ENCODE measurements around the gene CPM.

CPM gene

DNA sequence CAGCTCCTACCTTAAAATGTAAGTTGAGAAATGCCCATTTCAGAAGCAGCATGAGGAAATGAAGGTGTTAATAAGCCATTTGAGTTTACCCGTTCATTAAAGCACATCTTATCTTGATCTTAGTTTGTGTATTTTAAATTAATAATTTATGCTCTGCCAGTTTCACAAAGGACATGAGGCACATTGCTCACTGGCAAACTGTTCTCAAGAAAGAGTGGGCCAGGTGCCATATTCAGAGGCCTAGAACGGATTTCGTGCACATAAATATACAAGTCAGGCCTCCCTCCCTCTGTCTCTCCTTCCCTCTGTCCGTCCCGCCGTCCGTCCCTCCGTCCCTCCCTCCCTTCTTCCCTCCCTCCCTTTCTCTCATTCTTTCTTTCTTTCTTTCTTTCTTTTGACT is 29.5 kb downstream of the CPM start:
- no peak for DNase-seq

DNA sequence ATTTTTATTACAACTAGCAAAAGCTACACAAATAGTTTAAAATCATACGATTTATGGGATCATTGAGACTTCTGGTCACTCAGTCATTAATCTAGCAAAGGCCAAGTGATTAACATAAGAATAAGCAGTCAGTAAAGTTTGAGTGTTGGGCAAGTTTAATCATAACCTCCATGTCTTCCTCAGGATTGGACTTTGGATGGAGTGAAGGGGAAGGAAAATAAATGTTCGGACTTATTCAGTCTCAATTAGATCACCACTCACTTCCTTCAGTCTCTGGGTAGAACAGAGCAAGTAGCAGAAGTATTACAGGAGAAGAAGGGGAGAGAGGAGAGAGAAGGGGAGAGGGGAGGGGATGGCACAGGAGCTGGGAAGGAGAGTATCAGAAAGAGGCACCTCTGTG is 31.4 kb downstream of the CPM start:
- DNase-seq: no peak

DNA sequence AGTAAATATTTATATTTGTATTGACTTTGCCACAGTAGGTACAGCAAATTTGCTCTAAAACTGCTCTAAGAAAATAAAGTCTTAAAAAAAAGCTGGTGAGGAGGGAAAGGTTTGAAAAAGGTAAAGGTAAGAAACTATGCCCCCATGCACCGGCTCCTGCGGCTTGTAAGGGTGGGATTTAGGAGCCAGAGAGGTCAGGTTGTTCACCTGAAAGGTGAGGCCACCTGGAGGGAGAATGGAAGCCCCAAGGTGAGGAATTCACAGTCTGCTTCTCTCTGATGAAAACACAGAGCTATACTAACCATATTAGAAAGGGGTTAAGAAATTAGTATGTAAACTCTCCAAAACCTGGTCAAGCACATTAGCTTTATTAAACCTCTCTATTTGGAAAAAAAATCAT is 31.8 kb downstream of the CPM start:
- no peak for DNase-seq

DNA sequence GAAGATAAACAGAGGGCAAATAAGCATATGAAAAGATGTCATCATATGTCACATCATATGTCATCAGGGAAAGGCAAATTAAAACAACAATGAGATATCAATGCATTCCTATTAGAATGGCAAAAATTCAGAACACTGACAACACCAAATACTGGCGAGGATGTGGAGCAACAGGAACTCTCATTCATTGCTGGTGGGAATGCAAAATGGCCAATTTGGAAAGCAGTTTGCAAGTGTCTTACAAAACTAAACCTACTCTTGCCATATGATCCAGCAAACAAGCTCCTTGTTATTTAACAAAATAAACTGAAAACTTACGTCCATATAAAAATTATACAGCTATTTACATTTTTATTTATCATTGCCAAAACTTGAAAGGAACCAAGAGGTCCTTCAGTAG is 32.7 kb downstream of the CPM start:
- no peak for DNase-seq

DNA sequence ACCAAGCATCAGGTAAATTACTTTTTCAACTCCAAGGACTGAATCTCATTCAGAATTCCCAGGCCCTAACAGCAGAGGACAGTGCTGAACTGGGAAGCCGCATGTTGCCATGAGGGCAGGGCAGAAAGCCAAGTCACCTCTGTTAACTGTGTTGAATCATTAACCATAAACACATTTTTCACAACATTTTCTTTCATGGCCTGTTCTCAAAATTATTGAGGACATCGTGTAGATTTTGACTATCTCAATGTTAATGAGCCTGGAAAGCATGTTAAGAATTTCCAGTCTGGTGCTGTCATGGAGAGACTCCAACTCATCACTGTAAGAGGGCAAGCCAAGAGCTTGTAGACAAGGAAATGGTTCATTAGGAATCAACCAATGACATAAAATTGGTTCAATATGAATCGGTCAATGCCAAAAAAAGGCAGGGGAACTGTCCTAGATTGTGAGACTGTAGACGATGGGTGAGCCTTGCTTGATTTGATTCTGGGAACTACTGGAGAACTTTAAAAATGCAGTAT is 33.7 kb downstream of the CPM start:
- DNase-seq: peak; percentile 92

DNA sequence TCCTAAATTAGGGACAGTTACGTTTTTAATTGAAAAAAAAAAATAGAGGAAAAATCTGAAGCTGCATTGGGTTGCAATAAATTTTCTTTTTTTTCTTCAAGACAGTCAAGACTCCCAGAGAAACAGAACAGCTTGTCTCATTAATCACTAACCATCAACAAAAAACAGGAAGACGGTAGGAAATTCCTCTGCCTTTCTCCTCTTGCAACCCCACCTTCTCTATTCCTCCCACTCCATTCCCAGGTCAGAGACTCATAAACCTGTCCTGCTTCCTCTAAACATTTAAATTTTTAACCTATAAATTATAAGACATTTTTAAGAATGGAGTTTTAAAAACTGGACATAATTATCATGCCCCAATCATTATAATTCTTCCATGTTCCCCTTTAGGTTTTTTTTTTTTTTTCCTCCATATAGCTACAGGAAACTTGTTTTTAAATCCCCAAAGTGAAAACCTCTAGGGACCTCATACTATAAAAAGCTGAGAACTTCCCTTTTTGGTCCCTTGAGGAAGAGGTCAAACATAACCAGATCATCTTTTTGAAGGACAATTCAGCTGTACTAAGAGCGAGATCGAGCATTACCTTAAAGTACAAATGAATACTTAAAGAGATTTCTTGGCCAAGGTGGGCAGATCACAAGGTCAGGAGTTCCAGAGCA is 36.0 kb downstream of the CPM start:
- DNase-seq: no peak

DNA sequence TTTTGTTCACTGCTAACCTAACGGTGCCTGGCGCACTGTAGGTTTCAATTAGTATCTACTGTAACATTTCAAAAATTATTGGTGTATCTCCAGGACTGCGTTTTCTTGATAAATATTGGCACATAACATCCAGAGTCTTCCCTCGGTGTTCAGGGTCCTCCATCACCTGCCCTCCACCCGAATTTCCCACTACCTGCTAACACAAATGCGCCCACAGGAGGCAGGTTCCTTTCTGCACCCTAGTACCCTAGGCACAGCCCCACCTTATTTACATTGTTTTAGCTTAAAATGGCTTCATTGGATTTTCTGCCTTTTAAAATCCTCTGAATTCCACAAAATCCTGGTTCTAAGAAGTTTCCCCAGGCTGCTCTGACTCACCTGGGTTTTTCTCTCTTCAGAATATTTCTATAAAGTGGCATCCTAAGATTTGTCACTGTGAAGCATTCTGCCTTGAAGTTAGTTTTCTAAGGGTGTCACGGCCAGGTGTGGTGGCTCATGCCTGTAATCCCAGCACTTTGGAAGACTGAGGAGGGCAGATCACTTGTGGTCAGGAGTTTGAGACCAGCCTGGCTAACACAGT is 38.6 kb downstream of the CPM start:
- DNase-seq: no peak

DNA sequence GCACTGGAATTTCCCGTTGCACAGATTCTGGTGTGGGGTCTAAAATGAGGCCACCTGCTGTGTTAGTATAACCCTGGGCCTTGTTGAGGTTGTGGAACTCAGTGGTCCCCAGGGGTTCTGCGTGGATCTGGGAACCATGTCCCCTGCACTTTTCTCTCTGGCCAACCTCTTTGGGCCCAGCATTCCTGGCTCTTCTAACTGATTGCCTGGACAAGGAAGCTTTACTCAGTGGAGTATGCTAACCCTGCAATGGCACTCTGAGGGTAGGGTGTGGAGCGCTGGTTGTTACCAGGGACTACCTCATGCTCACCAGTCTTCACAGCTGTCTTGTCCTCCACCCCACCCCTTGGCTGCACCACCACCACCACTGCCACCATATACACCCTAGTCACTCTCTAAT is 39.2 kb downstream of the CPM start:
- no peak for DNase-seq

DNA sequence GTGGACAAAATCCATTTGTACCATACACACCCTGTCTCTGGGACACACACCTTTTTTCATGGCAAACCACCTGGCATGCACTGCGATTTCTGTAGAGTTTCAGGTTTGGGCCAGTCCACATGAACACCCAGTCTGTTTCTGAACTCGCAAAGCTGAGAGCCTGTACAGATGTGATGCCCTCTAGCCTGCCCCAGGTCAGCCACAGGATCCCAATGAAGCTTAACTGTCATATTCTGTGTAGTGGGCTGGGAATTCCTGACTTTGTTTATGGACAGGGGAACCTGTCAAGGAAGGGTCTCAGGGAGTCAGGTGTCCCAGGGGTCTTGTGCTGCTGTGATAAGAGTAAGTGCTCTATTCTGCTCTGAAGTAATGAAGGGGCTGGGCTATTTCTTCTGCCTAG is 39.8 kb downstream of the CPM start:
- DNase-seq: no peak

DNA sequence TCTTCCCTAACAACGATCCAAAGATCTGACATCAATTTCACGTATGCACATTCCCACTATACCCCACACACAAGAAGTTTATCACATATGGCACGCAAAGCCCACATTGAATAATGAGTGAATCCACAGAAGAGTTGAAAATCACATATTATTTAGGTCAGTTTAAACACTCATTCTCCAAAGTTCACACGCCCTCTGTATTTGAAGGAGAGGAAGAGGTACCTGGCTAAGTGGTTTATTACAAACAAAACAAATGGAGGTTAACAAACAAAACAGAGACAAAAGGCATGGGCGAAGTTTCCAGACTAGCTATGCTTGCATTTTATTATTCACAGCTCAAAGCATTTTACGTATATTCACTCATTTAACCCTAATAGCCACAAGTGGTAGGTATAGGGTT is 41.8 kb downstream of the CPM start:
- no peak for DNase-seq

DNA sequence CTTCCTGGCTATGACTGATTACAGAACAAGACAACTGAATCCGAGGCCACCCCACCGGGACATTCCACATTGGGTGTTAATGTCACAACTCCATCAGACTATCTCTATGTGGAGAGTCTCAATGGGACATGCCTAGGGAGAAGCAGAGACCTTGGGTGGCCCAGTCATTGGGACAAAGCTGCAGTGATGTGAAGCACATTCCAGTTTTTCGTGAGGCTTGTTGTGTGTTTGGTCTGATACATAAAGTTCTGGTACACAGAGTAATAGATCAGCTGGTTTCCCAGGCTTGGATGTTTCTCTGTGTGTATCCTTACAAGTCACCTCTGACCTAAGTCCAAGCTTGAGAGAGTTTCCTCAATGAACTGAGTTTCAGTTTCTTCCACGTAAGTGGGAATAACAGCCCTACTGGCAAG is 42.3 kb downstream of the CPM start:
- DNase-seq: no peak

DNA sequence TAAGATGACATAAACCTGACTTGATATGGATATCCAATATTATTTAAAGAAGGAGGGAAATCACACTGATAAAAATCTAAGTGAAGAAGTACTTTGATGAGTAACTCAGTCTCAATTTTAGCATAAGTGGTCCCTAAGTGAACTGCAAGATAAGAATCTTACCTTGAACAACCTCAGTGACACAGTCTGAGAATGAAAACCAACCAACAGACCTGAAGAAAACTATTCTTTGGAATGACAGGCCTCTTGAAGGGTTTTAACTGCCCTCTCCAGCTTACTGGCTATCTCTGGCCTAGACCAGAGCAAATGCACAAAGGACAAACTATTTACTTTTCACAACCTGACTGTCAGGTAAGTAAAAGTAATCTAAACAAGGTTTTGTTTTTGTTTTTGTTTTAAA is 44.7 kb downstream of the CPM start:
- no peak for DNase-seq

DNA sequence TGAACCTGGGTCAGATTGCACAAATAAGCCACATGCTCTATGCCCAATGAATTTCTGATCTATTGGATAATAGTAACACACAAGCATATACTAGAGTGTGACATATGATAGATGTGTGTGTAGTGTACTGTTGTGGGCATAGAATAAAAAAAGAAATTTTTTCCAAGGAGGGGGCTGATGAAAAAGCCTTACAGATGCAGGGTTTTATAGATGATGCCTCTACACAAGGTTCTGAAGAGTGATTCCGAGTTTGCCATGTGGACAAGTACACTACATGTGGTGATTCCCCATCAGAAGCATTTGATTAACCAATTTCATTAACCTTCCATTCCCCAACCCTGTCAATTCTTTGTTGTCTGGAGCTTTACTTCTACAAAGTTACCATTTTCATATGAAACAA is 45.3 kb downstream of the CPM start:
- no peak for DNase-seq

DNA sequence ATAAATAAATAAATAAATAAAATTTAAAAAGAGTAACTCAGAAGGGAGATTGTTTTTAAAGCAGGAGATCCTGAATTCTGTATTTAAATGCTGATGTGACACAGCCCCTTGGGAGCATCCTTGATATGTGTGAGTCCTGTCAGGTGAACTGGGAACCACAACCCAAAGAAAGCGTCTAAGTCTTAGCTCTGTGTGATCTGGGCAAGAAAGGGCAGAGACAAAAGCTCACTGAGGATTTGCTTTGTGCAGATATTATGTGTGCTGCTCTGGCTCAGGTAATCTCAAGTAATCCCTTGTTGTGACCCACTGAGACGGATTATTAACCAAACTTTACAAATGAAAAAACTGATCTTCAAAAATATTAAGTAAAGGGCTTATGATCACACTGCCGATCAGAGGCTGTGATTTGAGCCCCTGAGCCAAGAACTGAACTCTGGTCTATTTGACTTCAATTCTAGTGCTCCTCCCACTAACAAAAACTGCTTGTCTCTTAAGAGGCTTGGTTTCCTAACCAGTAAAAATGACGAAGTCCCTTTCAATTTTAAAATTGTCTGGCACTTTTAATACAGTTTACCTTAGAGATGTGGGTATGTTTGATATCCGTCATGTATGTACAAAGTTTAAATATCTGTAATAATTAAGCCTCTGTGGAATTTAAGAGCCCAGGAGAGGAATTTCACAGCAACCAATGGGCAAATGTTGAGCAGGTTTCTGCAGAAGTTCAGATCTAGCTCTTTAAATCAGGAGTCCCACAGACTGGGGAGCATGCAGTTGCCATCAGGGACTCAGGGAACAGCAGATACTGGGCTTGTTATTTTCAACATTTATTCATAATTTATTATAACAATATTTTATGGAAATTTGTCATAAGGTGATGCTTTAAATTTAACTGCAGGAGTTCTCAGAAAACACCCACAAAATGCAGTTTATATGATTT is 46.1 kb downstream of the CPM start:
- no peak for DNase-seq

DNA sequence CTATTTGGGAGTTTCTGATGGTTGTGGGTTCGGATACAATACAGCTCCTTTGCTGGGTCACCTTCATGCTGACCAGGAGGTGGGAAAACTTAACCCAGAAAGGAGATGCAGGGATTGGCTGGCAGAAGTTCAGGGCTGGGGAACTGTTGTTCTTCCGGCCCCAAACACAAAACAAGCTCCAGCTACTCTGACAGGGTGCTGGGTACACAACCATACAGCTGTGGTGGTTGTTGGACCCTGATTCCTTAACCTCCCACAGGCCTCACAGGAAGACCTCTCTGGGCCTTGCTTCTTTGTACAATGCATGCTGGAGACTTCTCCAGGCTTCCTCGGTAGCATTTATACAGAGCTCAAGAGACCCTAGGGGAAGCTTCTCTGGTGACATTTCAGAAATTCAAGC is 47.6 kb downstream of the CPM start:
- DNase-seq: no peak

DNA sequence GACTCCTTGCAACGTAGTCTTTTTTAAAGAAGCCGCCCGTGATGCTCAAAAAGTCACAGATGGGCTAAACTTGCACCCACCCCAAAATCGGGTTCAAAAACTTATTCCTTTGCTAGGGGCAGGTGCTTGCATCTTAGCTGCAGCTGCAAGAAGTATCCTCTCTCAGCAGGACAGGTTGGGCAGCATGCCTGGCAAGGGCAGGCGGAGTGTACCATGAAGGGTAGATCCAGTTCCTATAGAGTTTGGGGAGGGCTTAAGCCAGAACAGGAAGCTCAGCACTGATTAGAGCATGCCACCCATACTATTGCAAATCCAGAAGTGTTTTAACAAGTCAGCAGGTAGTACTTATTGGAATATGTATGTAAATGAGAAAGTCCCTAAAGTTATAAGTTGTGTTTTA is 48.7 kb downstream of the CPM start:
- no peak for DNase-seq

DNA sequence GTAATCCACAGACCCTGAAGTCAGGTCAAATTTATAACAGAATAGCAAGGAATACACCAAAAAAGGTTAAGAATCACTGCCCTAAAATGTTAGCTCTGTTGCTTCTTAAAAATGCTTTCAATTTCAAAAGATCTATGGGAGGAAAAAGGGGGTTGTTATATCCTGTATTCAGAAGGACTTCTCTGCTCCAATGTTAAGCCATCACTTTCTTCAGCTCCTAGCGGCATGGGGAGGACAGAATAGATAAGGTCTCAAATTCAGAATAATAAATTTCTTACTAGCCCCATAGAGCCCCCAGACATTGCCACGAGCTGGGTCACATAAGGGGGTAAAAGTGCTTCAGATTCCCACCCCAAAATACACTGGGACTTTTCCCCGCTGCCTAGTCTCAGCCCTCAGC is 49.8 kb downstream of the CPM start:
- DNase-seq: no peak

DNA sequence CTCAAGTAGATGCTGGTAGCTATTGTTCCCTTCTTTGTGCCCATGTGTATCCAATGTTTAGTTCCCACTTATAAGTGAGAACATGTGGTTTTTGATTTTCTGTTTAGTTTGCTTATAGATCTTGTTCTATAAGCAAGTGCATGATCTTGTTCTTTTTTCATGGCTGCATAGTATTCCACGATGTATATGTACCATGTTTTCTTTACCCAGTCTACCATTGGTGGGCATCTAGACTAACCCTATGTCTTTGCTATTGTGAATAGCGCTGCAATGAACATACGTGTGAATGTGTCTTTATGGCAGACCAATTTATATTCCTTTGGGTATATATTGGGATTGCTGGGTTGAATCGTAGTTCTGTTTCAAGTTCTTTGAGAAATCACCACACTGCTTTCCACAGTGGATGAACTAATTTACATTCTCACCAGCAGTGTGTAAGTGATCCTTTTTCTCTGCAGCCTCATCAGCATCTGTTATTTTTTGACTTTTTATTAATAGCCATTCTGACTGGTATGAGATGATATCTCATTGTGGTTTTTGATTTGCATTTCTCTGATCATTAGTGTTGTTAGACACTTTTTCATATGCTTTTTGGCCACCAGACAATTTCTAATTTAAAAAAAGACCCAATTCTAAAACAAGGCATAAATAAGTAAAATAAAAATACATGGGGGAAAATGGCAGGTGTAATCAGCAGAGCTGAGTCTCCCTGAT is 50.6 kb downstream of the CPM start:
- DNase-seq: no peak

DNA sequence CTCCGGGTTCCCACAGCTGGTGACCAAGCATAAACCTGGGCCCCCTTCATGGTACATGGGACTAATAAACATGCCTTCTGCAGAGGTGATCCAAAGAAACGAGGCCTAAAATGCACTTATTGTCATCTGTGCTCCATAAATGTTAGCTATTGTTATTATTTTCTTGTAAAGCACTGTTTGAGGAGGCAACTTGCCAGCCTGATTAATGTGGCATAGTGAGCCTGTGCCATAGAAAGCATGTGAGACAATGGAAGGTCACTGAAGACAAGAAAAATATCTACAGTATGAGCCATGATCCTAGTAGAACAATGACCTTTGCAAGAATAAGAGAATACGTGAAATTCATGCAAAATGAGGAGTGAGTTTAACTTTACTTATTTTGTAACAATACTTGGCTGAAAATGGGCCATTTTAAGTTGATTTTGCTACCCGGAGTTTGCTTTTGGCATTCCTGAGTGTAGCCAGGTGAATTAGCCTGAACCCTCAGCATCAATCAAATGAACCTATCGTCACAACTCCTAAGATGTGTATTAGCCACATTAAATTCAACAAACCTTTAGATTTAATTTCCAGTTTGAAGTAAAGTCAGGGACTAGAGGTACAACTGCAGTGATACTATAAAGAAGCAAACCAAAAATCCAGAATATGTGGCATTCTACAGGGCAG is 52.2 kb downstream of the CPM start:
- no peak for DNase-seq

DNA sequence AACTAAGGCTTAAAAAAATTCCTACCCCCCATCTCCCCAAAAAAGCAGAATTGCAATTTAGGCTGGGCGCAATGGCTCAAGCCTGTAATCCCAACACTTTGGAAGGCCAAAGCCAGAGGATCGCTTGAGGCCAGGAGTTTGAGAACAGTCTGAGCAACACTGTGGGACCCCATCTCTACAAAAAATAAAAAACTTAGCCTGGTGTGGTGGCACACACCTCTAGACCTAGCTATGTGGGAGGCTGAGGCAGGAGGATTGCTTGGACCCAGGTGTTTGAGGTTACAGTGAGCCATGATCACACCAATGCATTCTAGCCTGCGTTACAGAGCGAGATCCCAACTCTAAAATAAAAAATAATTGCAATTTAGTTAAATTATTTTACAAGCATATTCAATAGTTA is 54.1 kb downstream of the CPM start:
- no peak for DNase-seq

DNA sequence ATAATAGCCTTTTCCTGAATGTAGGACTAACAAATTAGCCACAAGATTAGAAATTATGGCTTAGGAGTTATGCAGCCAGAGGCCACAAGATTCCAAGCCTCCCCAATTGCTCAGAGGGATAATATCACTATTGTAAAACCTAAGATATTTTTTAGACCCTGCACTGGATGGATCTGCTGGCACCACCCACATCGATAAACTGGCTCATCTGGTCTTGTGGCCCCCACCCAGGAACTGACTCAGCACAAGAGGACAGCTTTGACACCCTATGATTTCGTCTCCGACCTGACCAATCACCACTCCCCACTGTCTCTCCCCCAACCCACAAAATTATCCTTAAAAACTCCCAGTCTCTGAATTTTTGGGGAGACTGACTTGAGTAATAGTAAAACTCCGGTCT is 54.7 kb downstream of the CPM start:
- no peak for DNase-seq

DNA sequence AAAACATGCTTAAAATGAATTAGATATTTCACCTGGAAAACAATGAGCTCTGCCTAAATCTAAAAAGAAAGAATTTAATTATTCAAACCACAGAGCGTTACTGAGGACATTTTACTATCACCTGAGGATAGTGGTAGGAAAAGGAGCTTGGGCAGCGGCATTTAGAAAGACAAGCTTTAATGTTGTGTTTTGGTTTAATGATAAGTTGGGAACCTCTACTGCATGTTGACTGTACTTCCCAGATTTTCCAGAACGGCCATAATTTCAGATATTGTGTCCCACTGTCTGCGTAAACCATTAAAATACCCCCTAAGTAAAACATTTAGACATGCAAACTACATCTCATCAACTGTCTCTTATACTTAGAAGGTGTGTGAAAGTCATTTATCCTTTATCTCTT is 55.4 kb downstream of the CPM start:
- no peak for DNase-seq

DNA sequence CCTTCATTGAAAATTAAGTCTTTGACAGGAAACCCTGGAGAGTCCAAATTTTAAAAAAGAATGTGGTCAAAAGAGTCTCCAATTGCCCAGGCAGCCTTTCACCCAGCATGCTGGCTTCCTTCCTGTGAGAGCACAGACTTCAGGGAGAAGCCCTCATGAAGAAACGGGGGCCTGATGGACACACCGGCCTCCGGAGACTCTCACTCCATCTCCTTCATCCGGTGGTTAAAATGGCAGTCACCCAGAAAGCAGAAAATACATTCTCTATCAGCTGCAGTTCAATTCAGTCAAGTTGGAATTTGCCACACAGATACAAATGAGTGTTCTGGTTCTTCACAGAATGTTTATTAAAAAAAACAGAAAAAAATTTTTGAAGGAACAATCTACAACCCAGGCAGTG is 56.5 kb downstream of the CPM start:
- DNase-seq: no peak
